Endodermal cell (in vitro differentiated cells): ENCODE measurements around the gene MRC2. TPM values are rescaled to one million over a fixed set of nuclear protein-coding genes. Genes with fewer than 3 reads are reported as not detected.

ENCODE experiments used
- DNase-seq: peaks from one replicate; pipeline ENCODE4 v3.0.0-alpha.2; 2017
- H3K27ac ChIP-seq: 2 replicates; pipeline ENCODE4 v1.5.1; 2013; ENCODE audit warnings: mild to moderate bottlenecking, low read depth, low read length, moderate library complexity
- H3K27me3 ChIP-seq: 2 replicates; pipeline ENCODE4 v1.6.1; 2013; ENCODE audit warnings: mild to moderate bottlenecking, low read length, moderate library complexity; ENCODE audit not compliant: insufficient read depth, control insufficient read depth, poor library complexity, severe bottlenecking
- H3K36me3 ChIP-seq: 2 replicates; pipeline ENCODE4 v1.7.0; 2013; ENCODE audit warnings: mild to moderate bottlenecking, low read length, moderate library complexity; ENCODE audit not compliant: control insufficient read depth, insufficient read depth
- H3K4me1 ChIP-seq: one replicate; pipeline ENCODE4 v1.7.0; 2013; ENCODE audit warnings: low read length; ENCODE audit not compliant: control insufficient read depth, insufficient read depth
- H3K4me3 ChIP-seq: 2 replicates; pipeline ENCODE4 v1.5.1; 2013; ENCODE audit warnings: mild to moderate bottlenecking, low read length, moderate library complexity
- H3K9ac ChIP-seq: 2 replicates; pipeline ENCODE4 v1.6.1; 2013; ENCODE audit warnings: mild to moderate bottlenecking, low read length, moderate library complexity; ENCODE audit not compliant: poor library complexity, severe bottlenecking; ENCODE audit errors: extremely low read depth
- H3K9me3 ChIP-seq: 2 replicates; pipeline ENCODE4 v1.6.1; 2013; ENCODE audit warnings: mild to moderate bottlenecking, low read length, moderate library complexity; ENCODE audit not compliant: control insufficient read depth
- H3K27ac Mint-ChIP-seq: 2 replicates; pipeline ENCODE4 v1.8.0; 2020; ENCODE audit warnings: mixed read lengths
- H3K27me3 Mint-ChIP-seq: 2 replicates; pipeline ENCODE4 v1.8.0; 2021; ENCODE audit warnings: mild to moderate bottlenecking, mixed read lengths; ENCODE audit not compliant: insufficient read depth
- H3K36me3 Mint-ChIP-seq: 2 replicates; pipeline ENCODE4 v1.8.0; 2020; ENCODE audit warnings: low read depth, mixed read lengths
- H3K4me1 Mint-ChIP-seq: 2 replicates; pipeline ENCODE4 v1.8.0; 2020; ENCODE audit warnings: mixed read lengths
- H3K4me3 Mint-ChIP-seq: 2 replicates; pipeline ENCODE4 v1.8.0; 2020; ENCODE audit warnings: mild to moderate bottlenecking, moderate library complexity, mixed read lengths
- H3K9me3 Mint-ChIP-seq: 2 replicates; pipeline ENCODE4 v1.8.0; 2020; ENCODE audit warnings: mild to moderate bottlenecking, mixed read lengths
- WGBS, 2 experiments: methylation state at CpG; one replicate each; pipeline versions ENCODE4 v1.1.5 to v1.1.7; 2013; ENCODE audit warnings: missing lambda C conversion rate in 2 of 2, mixed read lengths in 1 of 2; ENCODE audit not compliant: insufficient coverage in 1 of 2, insufficient read length in 1 of 2; 5-methylcytosine and 5-hydroxymethylcytosine counted together
- total RNA-seq, 2 donors: library from RNA; stranded (reverse); fragmentation: NEBNext Ultra II Directional in 1 of 2; extraction: Animal tissue kit (Norgen Biotek cat#: 25700) in 1 of 2; gene quantifications; 2 replicates in 1 of 2; 3 replicates in 1 of 2; pipeline ENCODE4 v1.2.1, GENCODE V29; 2021
- TF ChIP-seq, protein P1 (sequence below): fragments of 200-600 bp; sonication (generic); conservative IDR thresholded peaks from 2 replicates; pipeline ENCODE4 v1.5.0; 2021; ENCODE audit warnings: antibody characterized with exemption, mild to moderate bottlenecking

Gene MRC2
- total RNA-seq, 2 donors from 2014 or later: 103 to 165 TPM

DNA sequence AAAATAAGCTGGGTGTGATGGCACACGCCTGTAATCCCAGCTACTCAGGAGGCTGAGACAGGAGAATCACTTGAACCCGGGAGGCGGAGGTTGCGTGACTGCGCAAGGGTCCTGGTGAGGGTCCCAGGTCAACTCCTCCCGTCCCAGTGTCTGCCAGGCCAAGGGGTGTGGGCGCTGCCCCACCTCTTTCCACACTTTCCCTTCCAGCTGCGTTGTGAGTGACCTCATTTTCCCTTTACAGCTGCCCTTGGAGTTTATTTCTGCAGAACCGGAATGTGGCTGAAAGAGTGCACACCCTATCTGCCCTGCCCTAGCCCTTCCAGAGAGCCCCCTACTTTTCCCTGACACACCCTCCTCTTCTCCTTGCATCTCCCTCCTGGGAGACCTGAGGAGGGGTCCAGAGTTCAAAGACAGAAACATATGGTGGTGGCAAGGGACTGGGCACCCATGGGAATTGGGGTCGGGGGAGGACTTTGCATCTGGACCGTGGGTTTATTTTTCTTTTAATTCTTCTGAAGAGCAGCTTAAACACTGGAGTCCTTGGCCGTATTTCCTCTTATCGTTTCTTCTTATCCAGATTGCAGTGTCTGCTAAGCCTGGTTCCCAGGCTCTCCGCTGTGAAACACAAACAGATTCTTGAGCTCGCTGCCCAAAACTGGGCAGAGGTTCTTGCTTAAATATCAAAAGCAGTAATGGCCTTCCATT is 20.9 kb downstream of the MRC2 start:
- TF ChIP-seq, protein P1, sequence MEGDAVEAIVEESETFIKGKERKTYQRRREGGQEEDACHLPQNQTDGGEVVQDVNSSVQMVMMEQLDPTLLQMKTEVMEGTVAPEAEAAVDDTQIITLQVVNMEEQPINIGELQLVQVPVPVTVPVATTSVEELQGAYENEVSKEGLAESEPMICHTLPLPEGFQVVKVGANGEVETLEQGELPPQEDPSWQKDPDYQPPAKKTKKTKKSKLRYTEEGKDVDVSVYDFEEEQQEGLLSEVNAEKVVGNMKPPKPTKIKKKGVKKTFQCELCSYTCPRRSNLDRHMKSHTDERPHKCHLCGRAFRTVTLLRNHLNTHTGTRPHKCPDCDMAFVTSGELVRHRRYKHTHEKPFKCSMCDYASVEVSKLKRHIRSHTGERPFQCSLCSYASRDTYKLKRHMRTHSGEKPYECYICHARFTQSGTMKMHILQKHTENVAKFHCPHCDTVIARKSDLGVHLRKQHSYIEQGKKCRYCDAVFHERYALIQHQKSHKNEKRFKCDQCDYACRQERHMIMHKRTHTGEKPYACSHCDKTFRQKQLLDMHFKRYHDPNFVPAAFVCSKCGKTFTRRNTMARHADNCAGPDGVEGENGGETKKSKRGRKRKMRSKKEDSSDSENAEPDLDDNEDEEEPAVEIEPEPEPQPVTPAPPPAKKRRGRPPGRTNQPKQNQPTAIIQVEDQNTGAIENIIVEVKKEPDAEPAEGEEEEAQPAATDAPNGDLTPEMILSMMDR: no peak
- H3K27me3 ChIP-seq: no peaks in the 10 kb centered on the region
- no peak overlapping the region for H3K9ac ChIP-seq
- H3K4me1 ChIP-seq: peaks cover 7% of the 10 kb centered on the region
- no peaks in the 10 kb centered on the region for H3K27me3 Mint-ChIP-seq
- H3K36me3 Mint-ChIP-seq: peaks cover 11% of the 10 kb centered on the region
- WGBS, 2 experiments: 91% methylated on average over 12 to 15 of the region's 15 CpGs
- no peak overlapping the region for H3K4me3 ChIP-seq
- no peak overlapping the region for H3K4me3 Mint-ChIP-seq
- peak; percentile 40 for DNase-seq
- peaks cover 22% of the 10 kb centered on the region for H3K4me1 Mint-ChIP-seq
- no peaks in the 10 kb centered on the region for H3K9me3 Mint-ChIP-seq
- no peaks in the 10 kb centered on the region for H3K9me3 ChIP-seq
- H3K36me3 ChIP-seq: peaks cover 7% of the 10 kb centered on the region
- H3K27ac Mint-ChIP-seq: peak overlapping the region; percentile 52
- peak overlapping the region; percentile 47 for H3K27ac ChIP-seq

GRCh38 chr17:62648956-62649294 is 21.5 kb downstream of the MRC2 start:
- peak; percentile 72 for DNase-seq
- Histone ChIP-seq H3K27ac (peak overlapping the region; percentile 49), H3K9ac (no peak overlapping the region), H3K27me3 (no peaks in the 10 kb centered on the region), H3K36me3 (peaks cover 7% of the 10 kb centered on the region), H3K4me1 (peaks cover 7% of the 10 kb centered on the region), H3K4me3 (no peak overlapping the region), H3K9me3 (no peaks in the 10 kb centered on the region)
- H3K4me3 Mint-ChIP-seq: no peak overlapping the region
- H3K27ac Mint-ChIP-seq: peak overlapping the region; percentile 52
- no peaks in the 10 kb centered on the region for H3K27me3 Mint-ChIP-seq
- H3K4me1 Mint-ChIP-seq: peaks cover 27% of the 10 kb centered on the region
- TF ChIP-seq, protein P1: no peak
- H3K36me3 Mint-ChIP-seq: peaks cover 11% of the 10 kb centered on the region
- 87% methylated on average over 6 of the region's 6 CpGs for WGBS, 2 experiments
- H3K9me3 Mint-ChIP-seq: no peaks in the 10 kb centered on the region

- peaks cover 10% of the 10 kb centered on the region for H3K36me3 ChIP-seq
- peaks cover 2% of the 10 kb centered on the region for H3K9me3 Mint-ChIP-seq
- peaks cover 7% of the 10 kb centered on the region for H3K4me1 ChIP-seq
- H3K27ac ChIP-seq: no peak overlapping the region
- TF ChIP-seq, protein P1: no peak
- peaks cover 11% of the 10 kb centered on the region for H3K36me3 Mint-ChIP-seq
- no peak for DNase-seq
- no peaks in the 10 kb centered on the region for H3K9me3 ChIP-seq
- no peak overlapping the region for H3K4me3 Mint-ChIP-seq
- H3K4me3 ChIP-seq: no peak overlapping the region
- no peaks in the 10 kb centered on the region for H3K27me3 Mint-ChIP-seq
- H3K4me1 Mint-ChIP-seq: peaks cover 28% of the 10 kb centered on the region
- H3K27ac Mint-ChIP-seq: no peak overlapping the region
- H3K27me3 ChIP-seq: no peaks in the 10 kb centered on the region
- no peak overlapping the region for H3K9ac ChIP-seq
- 94 to 100% methylated on average over 4 to 5 of the region's 7 CpGs for WGBS, 2 experiments
Measured at GRCh38 chr17:62649570-62649969, 22.1 kb downstream of the MRC2 start.
